HepG2 (cell line): Measurements from ENCODE around the gene COA3. TPM values are rescaled to one million over a fixed set of nuclear protein-coding genes. Genes with fewer than 3 reads are reported as not detected.
A peak's percentile ranks its signal among the peaks of the same experiment; 100 is the strongest.

Experiments used
- ESRRA ChIP-seq: sonication (generic); formaldehyde crosslinking; IDR thresholded peaks from 2 replicates; pipeline ENCODE4 v1.5.1; 2020; ENCODE audit warnings: mild to moderate bottlenecking, low read depth, missing genetic modification reagents
- MIXL1 ChIP-seq: IDR thresholded peaks from 2 replicates; pipeline ENCODE4 v1.6.1; 2016
- SMAD3 ChIP-seq: sonication (generic); formaldehyde crosslinking; IDR thresholded peaks from 2 replicates; pipeline ENCODE4 v1.4.0; 2020; ENCODE audit warnings: missing genetic modification reagents
- ZNF180 ChIP-seq: sonication (generic); formaldehyde crosslinking; IDR thresholded peaks from 2 replicates; pipeline ENCODE4 v1.4.0; 2020; ENCODE audit warnings: low read depth, missing genetic modification reagents, borderline replicate concordance
- ZNF766 ChIP-seq: sonication (generic); formaldehyde crosslinking; IDR thresholded peaks from 2 replicates; pipeline ENCODE4 v1.5.0; 2020; ENCODE audit warnings: missing genetic modification reagents, borderline replicate concordance
- polyA plus RNA-seq, 8 experiments: library from polyadenylated mRNA; depleted of rRNA in 3 of 8; stranded (reverse) in 7 of 8; unstranded in 1 of 8; fragments of >200 nt; fragmentation: Illumina TruSeq in 4 of 8; extraction: Trizol in 4 of 8; gene quantifications; 2 replicates each; pipeline versions ENCODE4 v1.2.1 to v1.2.3, GENCODE V29; 2011 to 2016; ENCODE audit warnings: low read depth in 4 of 8, missing spikeins in 1 of 8, mixed read lengths in 1 of 8; ENCODE audit not compliant: insufficient read depth in 1 of 8
- total RNA-seq, 5 experiments: library from RNA; depleted of rRNA; stranded (reverse); fragments of >200 nt; fragmentation: Illumina TruSeq; extraction: Trizol; gene quantifications; 2 replicates each; pipeline ENCODE4 v1.2.3, GENCODE V29; 2016; ENCODE audit warnings: low read depth in 1 of 5
- TF ChIP-seq, protein P1 (sequence below): sonication (generic); formaldehyde crosslinking; IDR thresholded peaks from 2 replicates; pipeline ENCODE4 v1.5.0; 2020; ENCODE audit warnings: mild to moderate bottlenecking, missing genetic modification reagents
- TF ChIP-seq, protein P2 (sequence below): sonication (generic); formaldehyde crosslinking; IDR thresholded peaks from 2 replicates; pipeline ENCODE4 v1.4.0; 2020; ENCODE audit warnings: missing genetic modification reagents
- TF ChIP-seq, protein P3 (sequence below): sonication (generic); formaldehyde crosslinking; IDR thresholded peaks from 2 replicates; pipeline ENCODE4 v1.8.1; 2023; ENCODE audit warnings: missing genetic modification reagents, mild to moderate bottlenecking, borderline replicate concordance
- TF ChIP-seq, protein P4 (sequence below), 2 experiments: sonication (generic) in 1 of 2; formaldehyde crosslinking in 1 of 2; IDR thresholded peaks; 2 replicates each; pipeline versions ENCODE4 v1.4.0 to v1.6.1; 2018 to 2020; ENCODE audit warnings: missing genetic modification reagents in 2 of 2, borderline replicate concordance in 1 of 2, low read depth in 1 of 2, mild to moderate bottlenecking in 1 of 2, missing biosample characterization in 1 of 2
- TF ChIP-seq, protein P5 (sequence below): sonication (generic); formaldehyde crosslinking; IDR thresholded peaks from 2 replicates; pipeline ENCODE4 v1.4.0; 2020; ENCODE audit warnings: missing genetic modification reagents
- TF ChIP-seq, protein P6 (sequence below): sonication (generic); formaldehyde crosslinking; IDR thresholded peaks from 2 replicates; pipeline ENCODE4 v1.4.0; 2020; ENCODE audit warnings: missing genetic modification reagents, mild to moderate bottlenecking, borderline replicate concordance
- TF ChIP-seq, protein P7 (sequence below): sonication (generic); formaldehyde crosslinking; IDR thresholded peaks from 2 replicates; pipeline ENCODE4 v1.8.0; 2022; ENCODE audit warnings: missing genetic modification reagents, mild to moderate bottlenecking, borderline replicate concordance
- TF ChIP-seq, protein P8 (sequence below): sonication (generic); formaldehyde crosslinking; IDR thresholded peaks from 2 replicates; pipeline ENCODE4 v1.4.0; 2020; ENCODE audit warnings: missing genetic modification reagents, low read depth, mild to moderate bottlenecking, borderline replicate concordance

Gene COA3
- total and polyA plus RNA-seq, 2 of the 13 experiments (the other 11 are each of a cell fraction or from before 2014, with no cell fraction given) = 133 to 202 TPM

DNA sequence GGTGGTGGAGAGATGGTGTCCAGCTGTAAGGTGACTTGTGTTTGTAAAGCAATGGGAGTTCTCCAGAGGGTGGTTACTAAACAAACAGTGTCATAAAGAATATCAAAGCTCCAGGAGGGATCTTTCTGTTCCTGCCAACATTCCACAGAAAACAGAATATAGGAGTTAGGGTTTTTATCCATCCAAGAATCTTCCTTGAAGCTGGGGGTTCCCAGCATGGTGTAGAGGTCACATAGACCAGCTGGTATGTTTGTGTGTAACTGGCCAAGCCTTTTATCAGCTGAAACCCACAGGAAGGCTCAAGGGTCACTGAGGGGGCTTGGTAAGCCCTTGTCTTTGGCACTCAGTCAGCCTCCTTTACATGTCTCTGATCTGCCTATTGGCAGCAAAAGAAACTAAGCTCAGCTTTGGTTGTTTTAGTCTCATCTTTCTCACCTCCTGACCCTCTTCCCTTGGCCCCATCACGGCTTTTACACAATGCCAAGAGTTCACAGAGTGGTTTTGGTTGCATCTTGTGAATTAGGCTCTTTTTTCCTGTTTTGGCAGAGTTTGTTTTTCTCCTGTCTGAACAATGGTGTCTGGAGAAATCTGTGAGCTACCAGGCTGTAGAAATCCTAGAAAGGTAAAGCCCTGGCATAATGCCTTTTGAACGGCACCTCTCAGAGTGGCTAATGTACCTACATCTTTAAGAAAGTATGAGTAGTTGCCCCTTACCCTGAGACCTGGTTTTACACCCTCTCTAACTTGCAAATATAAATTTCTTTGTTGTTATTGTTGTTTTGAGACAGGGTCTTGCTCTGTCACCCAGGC is 4.8 kb upstream of the COA3 start (continued):
- TF ChIP-seq, protein P1, sequence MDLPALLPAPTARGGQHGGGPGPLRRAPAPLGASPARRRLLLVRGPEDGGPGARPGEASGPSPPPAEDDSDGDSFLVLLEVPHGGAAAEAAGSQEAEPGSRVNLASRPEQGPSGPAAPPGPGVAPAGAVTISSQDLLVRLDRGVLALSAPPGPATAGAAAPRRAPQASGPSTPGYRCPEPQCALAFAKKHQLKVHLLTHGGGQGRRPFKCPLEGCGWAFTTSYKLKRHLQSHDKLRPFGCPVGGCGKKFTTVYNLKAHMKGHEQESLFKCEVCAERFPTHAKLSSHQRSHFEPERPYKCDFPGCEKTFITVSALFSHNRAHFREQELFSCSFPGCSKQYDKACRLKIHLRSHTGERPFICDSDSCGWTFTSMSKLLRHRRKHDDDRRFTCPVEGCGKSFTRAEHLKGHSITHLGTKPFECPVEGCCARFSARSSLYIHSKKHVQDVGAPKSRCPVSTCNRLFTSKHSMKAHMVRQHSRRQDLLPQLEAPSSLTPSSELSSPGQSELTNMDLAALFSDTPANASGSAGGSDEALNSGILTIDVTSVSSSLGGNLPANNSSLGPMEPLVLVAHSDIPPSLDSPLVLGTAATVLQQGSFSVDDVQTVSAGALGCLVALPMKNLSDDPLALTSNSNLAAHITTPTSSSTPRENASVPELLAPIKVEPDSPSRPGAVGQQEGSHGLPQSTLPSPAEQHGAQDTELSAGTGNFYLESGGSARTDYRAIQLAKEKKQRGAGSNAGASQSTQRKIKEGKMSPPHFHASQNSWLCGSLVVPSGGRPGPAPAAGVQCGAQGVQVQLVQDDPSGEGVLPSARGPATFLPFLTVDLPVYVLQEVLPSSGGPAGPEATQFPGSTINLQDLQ (CRISPR knock-in tag) = no peak
- TF ChIP-seq, protein P2, sequence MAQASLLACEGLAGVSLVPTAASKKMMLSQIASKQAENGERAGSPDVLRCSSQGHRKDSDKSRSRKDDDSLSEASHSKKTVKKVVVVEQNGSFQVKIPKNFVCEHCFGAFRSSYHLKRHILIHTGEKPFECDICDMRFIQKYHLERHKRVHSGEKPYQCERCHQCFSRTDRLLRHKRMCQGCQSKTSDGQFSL (CRISPR knock-in tag) = no peak
- TF ChIP-seq, protein P3, sequence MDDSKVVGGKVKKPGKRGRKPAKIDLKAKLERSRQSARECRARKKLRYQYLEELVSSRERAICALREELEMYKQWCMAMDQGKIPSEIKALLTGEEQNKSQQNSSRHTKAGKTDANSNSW = no peak
- TF ChIP-seq SMAD3 (CRISPR knock-in tag) = no peak
- TF ChIP-seq, protein P4, sequence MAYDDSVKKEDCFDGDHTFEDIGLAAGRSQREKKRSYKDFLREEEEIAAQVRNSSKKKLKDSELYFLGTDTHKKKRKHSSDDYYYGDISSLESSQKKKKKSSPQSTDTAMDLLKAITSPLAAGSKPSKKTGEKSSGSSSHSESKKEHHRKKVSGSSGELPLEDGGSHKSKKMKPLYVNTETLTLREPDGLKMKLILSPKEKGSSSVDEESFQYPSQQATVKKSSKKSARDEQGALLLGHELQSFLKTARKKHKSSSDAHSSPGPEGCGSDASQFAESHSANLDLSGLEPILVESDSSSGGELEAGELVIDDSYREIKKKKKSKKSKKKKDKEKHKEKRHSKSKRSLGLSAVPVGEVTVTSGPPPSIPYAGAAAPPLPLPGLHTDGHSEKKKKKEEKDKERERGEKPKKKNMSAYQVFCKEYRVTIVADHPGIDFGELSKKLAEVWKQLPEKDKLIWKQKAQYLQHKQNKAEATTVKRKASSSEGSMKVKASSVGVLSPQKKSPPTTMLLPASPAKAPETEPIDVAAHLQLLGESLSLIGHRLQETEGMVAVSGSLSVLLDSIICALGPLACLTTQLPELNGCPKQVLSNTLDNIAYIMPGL (CRISPR knock-in tag; IDR thresholded peaks at IDR 0.05; ENCODE audit: borderline replicate concordance in 1 of 2, low read depth in 1 of 2) = no peak
- TF ChIP-seq, protein P5, sequence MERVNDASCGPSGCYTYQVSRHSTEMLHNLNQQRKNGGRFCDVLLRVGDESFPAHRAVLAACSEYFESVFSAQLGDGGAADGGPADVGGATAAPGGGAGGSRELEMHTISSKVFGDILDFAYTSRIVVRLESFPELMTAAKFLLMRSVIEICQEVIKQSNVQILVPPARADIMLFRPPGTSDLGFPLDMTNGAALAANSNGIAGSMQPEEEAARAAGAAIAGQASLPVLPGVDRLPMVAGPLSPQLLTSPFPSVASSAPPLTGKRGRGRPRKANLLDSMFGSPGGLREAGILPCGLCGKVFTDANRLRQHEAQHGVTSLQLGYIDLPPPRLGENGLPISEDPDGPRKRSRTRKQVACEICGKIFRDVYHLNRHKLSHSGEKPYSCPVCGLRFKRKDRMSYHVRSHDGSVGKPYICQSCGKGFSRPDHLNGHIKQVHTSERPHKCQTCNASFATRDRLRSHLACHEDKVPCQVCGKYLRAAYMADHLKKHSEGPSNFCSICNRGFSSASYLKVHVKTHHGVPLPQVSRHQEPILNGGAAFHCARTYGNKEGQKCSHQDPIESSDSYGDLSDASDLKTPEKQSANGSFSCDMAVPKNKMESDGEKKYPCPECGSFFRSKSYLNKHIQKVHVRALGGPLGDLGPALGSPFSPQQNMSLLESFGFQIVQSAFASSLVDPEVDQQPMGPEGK = peak; percentile 81
- TF ChIP-seq ZNF766 (CRISPR knock-in tag) = no peak
- TF ChIP-seq, protein P6, sequence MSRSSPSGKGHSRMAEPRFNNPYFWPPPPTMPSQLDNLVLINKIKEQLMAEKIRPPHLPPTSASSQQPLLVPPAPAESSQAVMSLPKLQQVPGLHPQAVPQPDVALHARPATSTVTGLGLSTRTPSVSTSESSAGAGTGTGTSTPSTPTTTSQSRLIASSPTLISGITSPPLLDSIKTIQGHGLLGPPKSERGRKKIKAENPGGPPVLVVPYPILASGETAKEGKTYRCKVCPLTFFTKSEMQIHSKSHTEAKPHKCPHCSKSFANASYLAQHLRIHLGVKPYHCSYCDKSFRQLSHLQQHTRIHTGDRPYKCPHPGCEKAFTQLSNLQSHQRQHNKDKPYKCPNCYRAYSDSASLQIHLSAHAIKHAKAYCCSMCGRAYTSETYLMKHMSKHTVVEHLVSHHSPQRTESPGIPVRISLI (CRISPR knock-in tag) = no peak
- TF ChIP-seq ESRRA (CRISPR knock-in tag) = peak; percentile 51; the same call in 1 of the 2 replicates
- TF ChIP-seq, protein P7, sequence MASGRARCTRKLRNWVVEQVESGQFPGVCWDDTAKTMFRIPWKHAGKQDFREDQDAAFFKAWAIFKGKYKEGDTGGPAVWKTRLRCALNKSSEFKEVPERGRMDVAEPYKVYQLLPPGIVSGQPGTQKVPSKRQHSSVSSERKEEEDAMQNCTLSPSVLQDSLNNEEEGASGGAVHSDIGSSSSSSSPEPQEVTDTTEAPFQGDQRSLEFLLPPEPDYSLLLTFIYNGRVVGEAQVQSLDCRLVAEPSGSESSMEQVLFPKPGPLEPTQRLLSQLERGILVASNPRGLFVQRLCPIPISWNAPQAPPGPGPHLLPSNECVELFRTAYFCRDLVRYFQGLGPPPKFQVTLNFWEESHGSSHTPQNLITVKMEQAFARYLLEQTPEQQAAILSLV (CRISPR knock-in tag) = no peak
- no peak for TF ChIP-seq ZNF180 (CRISPR knock-in tag)
- TF ChIP-seq MIXL1 = peak; percentile 31; the same call in 1 of the 2 replicates
- TF ChIP-seq, protein P8, sequence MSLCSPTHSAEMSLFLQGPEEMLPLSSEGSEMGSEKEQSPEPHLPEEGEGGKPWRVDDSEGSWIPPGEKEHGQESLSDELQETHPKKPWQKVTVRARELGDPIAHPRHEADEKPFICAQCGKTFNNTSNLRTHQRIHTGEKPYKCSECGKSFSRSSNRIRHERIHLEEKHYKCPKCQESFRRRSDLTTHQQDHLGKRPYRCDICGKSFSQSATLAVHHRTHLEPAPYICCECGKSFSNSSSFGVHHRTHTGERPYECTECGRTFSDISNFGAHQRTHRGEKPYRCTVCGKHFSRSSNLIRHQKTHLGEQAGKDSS (CRISPR knock-in tag) = no peak
